GM13976 (cell line): ENCODE data around the gene OR5H1.
"Not testable (repeated sequence)": the region's sequence is repeated elsewhere in the genome, so short reads cannot be mapped to it uniquely, and the experiment has no call there.

Experiments
- DNase-seq: peaks from one replicate; pipeline ENCODE4 v3.0.0; 2012; ENCODE audit warnings: low spot score
- CTCF ChIP-seq: IDR thresholded peaks from 2 replicates; pipeline ENCODE4 v1.5.1; 2012; ENCODE audit warnings: borderline replicate concordance, mild to moderate bottlenecking; ENCODE audit not compliant: insufficient read depth; ENCODE audit errors: extremely low read depth, missing control alignments, control extremely low read depth
- in situ Hi-C: fragments of 300-500 bp; cut with MboI; formaldehyde crosslinking; loops from one replicate; pipeline ENCODE4 v1.12.0; 2022; ENCODE audit warnings: low sequenced_read_pairs, mixed read lengths, inconsistent platforms; ENCODE audit not compliant: unreplicated experiment

OR5H1 gene

GRCh38 chr3:98110550-98110908 lies 20.0 kb upstream of the OR5H1 start:
- in situ Hi-C loops: no loop called here

GRCh38 chr3:98114264-98114663 lies 16.3 kb upstream of the OR5H1 start:
- in situ Hi-C loops: no loop called here
- no peak for DNase-seq
- no peak for TF ChIP-seq CTCF

More at GRCh38 chr3:98110550-98110908, 20.0 kb upstream of the OR5H1 start:
- no peak for TF ChIP-seq CTCF
- no peak for DNase-seq

GRCh38 chr3:98115717-98116116 lies 14.8 kb upstream of the OR5H1 start:
- DNase-seq: no peak
- in situ Hi-C loops: no loop called here
- no peak for TF ChIP-seq CTCF

- in situ Hi-C loops: no loop called here
- no peak for DNase-seq
- TF ChIP-seq CTCF: no peak
These were observed 6.1 kb downstream of the OR5H1 start for GRCh38 chr3:98136631-98137030.

GRCh38 chr3:98137826-98138557 lies 7.5 kb downstream of the OR5H1 start:
- in situ Hi-C loops, DNase-seq: not testable (repeated sequence)

GRCh38 chr3:98140531-98140930 lies 10.0 kb downstream of the OR5H1 start:
- in situ Hi-C loops: no loop called here
- TF ChIP-seq CTCF: no peak
- no peak for DNase-seq

GRCh38 chr3:98147179-98147578 lies 16.7 kb downstream of the OR5H1 start, which contains the start of gene OR5H14:
Gene OR5H14, plus strand, starts transcription at chr3:98147479. Its CDS starts 1,907 bp downstream, at chr3:98149386.
- TF ChIP-seq CTCF: no peak
- in situ Hi-C loops: no loop called here
- DNase-seq: no peak
